Cardiac fibroblast (primary cell): ENCODE measurements around the gene FEZ2.
A peak's percentile ranks its signal among the peaks of the same experiment; 100 is the strongest.
"Not testable (repeated sequence)": the region's sequence is repeated elsewhere in the genome, so short reads cannot be mapped to it uniquely, and the experiment has no call there.

Experiments used
- DNase-seq, 2 donors: peaks; one replicate each; pipeline versions ENCODE4 v3.0.0 to v3.0.0-alpha.2; 2010; ENCODE audit warnings: low read depth in 2 of 2
- H3K4me3 ChIP-seq, 2 donors: replicated peaks in 1 of 2; 1 replicate in 1 of 2; 2 replicates in 1 of 2; pipeline ENCODE4 v1.5.1; 2011; ENCODE audit warnings: low read depth in 2 of 2, low read length in 2 of 2, mild to moderate bottlenecking in 2 of 2, moderate library complexity in 1 of 2
- CTCF ChIP-seq: IDR thresholded peaks from one replicate; pipeline ENCODE4 v1.5.1; 2011; ENCODE audit warnings: low read depth, mild to moderate bottlenecking, low read length, inconsistent platforms

The FEZ2 gene

GRCh38 chr2:36607947-36608346, 10.0 kb upstream of the FEZ2 start:
- no peak overlapping the region for H3K4me3 ChIP-seq
- TF ChIP-seq CTCF, result no peak
- DNase-seq, result no peak

GRCh38 chr2:36606925-36607324, 9.0 kb upstream of the FEZ2 start:
- no peak overlapping the region for H3K4me3 ChIP-seq
- DNase-seq, result no peak
- no peak for TF ChIP-seq CTCF

GRCh38 chr2:36605273-36605672, 7.3 kb upstream of the FEZ2 start:
- H3K4me3 ChIP-seq, result no peak overlapping the region
- no peak for DNase-seq
- no peak for TF ChIP-seq CTCF

GRCh38 chr2:36603629-36604028, 5.7 kb upstream of the FEZ2 start:
- not testable (repeated sequence) for H3K4me3 ChIP-seq, DNase-seq

- no peak for DNase-seq
These were observed 901 bp downstream of the FEZ2 start for GRCh38 chr2:36597003-36597531.

GRCh38 chr2:36596397-36596796, 1.6 kb downstream of the FEZ2 start:
- peak overlapping the region; percentile 76 to 80 for H3K4me3 ChIP-seq
- TF ChIP-seq CTCF, result no peak
- no peak for DNase-seq

More at GRCh38 chr2:36597003-36597531, 901 bp downstream of the FEZ2 start:
- H3K4me3 ChIP-seq, result peak overlapping the region; percentile 76 to 80
- no peak for TF ChIP-seq CTCF

GRCh38 chr2:36594849-36595248, 3.1 kb downstream of the FEZ2 start:
- no peak overlapping the region for H3K4me3 ChIP-seq
- no peak for DNase-seq
- no peak for TF ChIP-seq CTCF
